Hematopoietic multipotent progenitor cell treated with erythropoietin and hydrocortisone succinate and interleukin-3 and kit ligand, for 4 days (in vitro differentiated cells): ENCODE results near the gene NUAK2.
"Not testable (repeated sequence)": the region's sequence is repeated elsewhere in the genome, so short reads cannot be mapped to it uniquely, and the experiment has no call there.

Experiments
- DNase-seq: peaks from one replicate; pipeline ENCODE4 v3.0.0-alpha.2; 2015

NUAK2 gene

GRCh38 chr1:205317311-205317917 is 4.1 kb downstream of the NUAK2 start:
- no peak for DNase-seq

- DNase-seq, result no peak
Observed at GRCh38 chr1:205316161-205316566, 5.4 kb downstream of the NUAK2 start.

- DNase-seq, result no peak
Observed at GRCh38 chr1:205315008-205315618, 6.4 kb downstream of the NUAK2 start.

DNA sequence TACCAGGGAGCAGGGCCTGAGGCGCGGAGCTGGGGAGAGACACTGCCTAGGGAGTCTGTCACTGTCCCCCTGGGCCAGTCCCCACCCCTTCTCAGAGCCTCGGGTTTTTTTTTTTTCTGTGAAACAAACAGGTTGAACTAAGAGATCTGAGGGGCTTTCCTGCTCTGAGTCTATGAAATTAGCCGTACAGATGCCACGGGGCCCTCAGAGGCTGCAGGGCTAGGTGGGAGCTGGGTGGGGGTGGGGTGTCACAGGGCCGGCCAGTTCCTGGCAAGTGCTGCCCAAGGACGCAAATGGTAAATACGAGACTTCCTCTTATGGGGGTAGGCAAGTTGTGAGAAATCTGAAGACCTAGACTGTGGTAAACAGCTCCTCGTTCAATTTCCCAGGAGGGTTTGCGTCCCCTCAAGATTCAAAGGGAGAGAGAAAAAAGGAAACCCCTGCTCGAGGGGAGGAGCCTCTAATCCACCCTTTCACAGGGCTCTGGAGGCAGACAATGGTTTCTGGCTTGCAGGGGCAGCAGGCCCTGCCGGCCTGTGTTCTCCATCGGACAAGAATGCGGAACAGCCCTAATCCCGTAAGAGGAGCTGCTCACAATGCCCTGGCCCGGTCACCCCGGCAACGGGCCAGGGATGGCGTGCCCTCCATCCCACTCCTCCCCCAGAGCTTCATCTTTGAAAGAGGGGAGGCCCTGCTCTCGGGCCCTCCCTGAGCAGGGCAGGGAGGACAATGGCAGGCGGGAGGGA is 7.8 kb downstream of the NUAK2 start:
- peak; percentile 62 for DNase-seq

GRCh38 chr1:205312866-205313562 is 8.5 kb downstream of the NUAK2 start:
- no peak for DNase-seq

DNA sequence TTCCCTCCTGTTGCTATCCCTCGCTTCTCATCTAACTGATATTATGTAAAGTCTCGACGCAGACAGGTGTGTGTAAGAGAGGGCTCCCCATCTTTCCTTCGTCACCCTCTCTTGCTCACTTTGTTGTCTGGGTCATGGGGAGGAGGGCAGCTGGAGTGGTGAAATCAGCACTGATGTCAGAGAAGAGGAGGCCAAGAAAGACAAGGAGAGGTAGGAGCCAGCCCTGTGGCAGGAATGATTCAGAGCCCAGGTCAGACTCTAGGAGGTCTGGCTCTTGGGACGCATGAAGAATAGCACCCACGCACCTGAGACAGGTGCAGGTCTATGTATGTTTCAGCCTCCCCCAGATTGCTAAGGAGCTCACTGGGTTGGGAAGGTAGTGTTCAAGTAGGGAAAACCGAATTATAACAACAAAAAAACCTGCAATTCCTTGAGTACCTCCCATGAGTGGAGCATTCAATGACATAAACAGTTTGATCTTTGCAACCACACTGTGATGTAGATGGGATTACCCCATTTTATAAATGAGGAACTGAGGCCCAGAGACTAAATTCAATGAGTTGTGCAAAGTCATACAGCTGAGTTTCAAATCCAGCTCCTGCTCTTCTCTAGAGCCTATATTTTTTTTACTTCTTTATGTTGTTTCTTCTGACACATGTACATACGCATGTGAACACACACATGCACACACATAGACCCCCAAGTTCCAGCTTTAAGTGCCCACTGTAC is 10.4 kb downstream of the NUAK2 start:
- DNase-seq, result peak; percentile 43

DNA sequence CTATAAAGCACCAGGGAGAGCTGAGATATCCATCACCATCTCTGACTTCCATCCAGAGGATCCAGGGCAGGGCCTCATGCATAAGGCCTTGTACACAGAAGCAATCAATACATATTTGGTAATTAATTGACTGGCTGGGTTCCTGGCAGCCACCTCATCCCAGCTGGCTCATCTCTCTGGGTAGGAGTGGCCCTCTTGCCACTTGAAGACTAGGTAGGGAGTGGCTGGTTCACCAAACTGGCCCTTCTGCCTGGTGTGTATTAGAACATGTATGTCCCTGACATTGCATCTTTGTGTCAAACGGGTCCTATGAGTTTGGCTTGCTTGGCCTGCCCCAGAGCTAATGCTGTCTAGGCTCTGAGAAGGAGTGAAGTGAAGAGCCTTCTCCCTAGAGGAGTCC is 11.8 kb downstream of the NUAK2 start:
- DNase-seq, result no peak

- DNase-seq, result peak; percentile 55
Observed at GRCh38 chr1:205306929-205307566, 14.5 kb downstream of the NUAK2 start.

DNA sequence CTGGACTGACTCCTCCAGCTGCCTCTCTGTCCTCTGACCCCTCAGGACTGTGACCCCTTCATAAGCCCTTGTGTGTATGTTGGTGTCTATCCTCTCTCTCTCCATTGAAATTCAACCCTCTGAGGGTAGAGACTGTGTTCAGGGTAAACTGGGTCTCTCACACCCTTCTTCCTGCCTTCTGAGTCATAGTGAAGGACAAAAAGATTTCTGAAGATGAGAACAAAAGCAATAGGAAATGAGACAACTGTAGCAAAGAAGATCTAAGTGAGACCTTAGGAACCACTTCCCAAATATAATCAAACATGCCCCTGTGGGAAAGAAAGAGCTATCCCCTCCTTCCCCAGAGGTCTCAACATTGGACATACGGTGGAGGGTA is 16.9 kb downstream of the NUAK2 start:
- no peak for DNase-seq

DNA sequence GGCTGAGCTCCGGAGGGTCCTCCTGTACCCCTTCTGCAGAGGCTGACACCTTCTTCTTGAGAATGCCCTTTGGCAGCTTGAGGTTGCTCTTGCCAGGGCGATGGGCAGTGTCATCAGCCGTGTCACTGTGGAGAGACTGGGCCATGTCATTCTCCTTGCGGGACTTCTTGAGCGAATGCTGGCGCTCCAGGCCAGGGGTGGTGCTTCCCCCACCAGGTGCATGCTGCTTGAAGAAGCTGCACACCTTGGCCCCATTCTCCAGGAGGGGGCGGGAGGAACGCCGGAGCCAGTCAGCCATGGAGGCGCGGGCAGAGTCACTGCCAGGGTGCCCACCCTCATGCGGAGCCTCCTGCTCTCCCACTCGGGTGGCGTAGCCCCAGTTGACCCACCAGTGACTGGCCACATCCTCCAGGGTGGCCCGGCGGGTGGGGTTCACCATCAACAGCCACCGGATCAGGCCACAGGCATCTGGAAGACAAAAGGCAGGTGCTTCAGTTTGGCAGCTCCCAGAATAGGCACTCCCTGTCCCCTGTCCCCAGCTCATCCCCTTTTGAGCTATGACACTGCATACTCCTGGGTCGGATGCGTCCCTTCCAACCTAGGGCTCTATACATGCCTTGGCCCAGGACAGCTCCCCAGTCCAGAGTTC is 17.4 kb downstream of the NUAK2 start:
- no peak for DNase-seq

DNA sequence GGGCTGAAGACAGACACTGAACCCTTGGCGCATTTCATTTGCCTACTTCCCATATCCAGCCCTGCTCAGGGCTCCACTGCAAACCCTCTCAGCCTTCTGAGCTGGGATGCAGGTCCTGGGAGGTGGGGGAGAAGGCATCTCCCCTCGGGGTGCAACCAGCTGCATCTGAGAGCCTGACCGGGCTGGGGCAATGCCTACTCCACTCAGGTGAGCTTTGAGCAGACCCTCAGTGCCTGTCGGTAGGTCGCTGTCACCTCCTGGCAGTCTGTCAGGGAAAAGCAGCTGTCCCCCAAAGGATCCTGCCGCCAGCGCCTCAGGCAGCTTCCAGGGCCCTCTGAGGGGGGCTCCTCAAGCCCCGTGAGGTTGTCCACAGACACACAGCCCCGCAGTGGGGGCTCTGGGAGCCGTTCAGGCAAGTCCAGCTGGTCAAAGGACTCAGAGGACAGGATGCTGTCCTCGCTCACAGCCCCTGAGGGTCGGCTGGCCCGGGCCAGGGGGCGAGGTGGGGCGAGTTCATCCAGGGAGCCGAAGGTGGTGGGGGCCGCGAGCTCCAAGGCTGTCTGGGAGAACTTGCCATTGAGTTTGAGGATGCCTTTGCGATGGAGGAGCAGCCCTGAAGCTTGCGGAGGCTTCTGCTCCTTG is 18.2 kb downstream of the NUAK2 start:
- no peak for DNase-seq

GRCh38 chr1:205301842-205302588 is 19.5 kb downstream of the NUAK2 start:
- DNase-seq, result no peak

GRCh38 chr1:205301205-205301821 is 20.2 kb downstream of the NUAK2 start:
- no peak for DNase-seq

DNA sequence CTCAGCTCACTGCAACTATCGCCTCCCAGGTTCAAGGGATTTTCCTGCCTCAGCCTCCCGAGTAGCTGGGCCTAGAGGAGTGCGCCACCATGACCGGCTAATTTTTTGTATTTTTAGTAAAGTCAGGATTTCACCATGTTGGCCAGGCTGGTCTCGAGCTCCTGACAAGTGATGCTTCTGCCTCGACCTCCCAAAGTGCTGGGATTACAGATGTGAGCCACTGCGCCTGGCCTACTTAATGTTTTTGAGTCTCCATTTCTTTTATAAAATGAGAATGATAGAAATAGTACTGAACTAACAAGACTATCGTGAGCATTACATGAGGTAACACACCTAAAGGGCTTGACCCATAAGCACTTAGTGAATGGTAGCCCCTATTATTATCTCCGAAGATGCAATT is 21.4 kb downstream of the NUAK2 start:
- DNase-seq, result no peak

DNA sequence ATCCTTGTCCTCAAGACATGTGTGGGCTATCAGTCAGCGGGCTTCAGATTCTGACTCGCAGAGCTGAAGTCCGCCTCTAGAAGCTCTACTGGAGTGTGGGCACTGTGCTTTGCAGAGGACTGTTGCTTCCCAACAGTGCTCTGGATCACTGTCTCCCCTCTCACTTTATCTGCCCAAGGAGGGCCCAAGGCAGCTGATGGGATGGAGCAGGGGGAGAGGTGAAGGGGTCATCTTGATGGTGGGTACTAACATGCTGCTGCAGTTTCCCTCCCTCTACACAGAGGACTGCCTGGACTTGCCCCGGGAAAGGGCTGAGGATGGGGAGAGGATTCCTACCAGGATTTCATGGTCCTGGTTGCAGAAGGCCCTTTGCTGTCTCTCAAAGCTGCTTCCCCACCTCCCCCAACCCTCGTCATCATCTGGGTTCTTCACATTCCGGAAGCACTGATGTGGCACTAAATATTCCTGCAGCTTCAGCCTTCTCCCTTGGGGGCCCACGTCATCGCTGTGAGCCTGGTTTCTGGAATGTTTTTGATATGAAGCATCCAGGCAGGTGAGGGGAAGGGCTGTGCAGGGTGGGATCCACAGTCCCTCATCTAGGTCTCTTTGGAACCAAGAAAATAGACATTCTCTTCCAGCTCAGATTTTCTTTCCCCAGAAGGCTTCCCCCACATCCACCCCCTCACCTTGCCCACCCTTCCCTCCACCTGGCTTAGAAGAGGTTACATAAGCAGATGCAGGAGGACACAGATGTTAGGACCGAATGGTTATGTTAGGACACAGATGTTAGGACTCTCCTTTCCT is 23.2 kb downstream of the NUAK2 start:
- DNase-seq, result no peak

- DNase-seq, result not testable (repeated sequence)
Observed at GRCh38 chr1:205297546-205298177, 23.9 kb downstream of the NUAK2 start.

DNA sequence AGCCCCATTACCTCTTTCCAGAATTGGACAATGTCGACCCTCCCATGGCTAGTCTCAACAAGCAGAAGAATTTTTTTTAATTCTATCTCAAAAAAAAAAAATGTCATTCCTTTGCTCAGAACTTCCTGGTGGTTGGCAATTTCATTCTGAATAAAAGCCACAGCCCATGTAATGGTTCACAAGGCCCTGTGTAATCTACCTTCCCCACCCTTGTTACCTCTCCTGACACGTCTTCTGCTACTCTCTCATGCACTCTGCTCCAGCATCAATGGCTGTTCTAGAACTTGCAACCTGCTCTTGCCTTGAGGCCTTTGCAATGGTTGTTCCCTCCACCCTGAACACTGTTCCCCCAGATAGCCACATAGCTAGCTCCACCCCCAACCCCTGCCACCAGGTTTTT is 25.4 kb downstream of the NUAK2 start:
- no peak for DNase-seq

GRCh38 chr1:205294934-205295333 is 26.6 kb downstream of the NUAK2 start:
- no peak for DNase-seq
